HEK293T (cell line): ENCODE data around the gene ACKR2.

Experiments used
- CTCF ChIA-PET: fragments of 350-600 bp; formaldehyde crosslinking; extraction: SDS; loops from one replicate; lab custom pipeline; 2021; ENCODE audit warnings: antibody characterized with exemption, inconsistent platforms; lab: Yijun Ruan, JAX
- POLR2A ChIA-PET: fragments of 350-600 bp; formaldehyde crosslinking; extraction: SDS; loops from one replicate; lab custom pipeline; 2020; ENCODE audit warnings: antibody characterized with exemption, inconsistent platforms; lab: Yijun Ruan, JAX
- DNase-seq: peaks from one replicate; pipeline ENCODE4 v3.0.0; 2012; ENCODE audit warnings: mixed read lengths; ENCODE audit errors: extremely low spot score
- ARNT ChIP-seq: fragments of 450-650 bp; IDR thresholded peaks from 2 replicates; pipeline ENCODE4 v1.6.1; 2017; ENCODE audit warnings: mild to moderate bottlenecking
- BHLHE40 ChIP-seq: fragments of 450-650 bp; IDR thresholded peaks from 2 replicates; pipeline ENCODE4 v1.6.1; 2016; ENCODE audit warnings: mild to moderate bottlenecking, moderate library complexity, borderline replicate concordance
- CTBP1 ChIP-seq: fragments of 450-650 bp; IDR thresholded peaks from 2 replicates; pipeline ENCODE4 v1.6.1; 2016; ENCODE audit warnings: borderline replicate concordance
- ELF4 ChIP-seq: fragments of 450-650 bp; IDR thresholded peaks from 2 replicates; pipeline ENCODE4 v1.6.1; 2017; ENCODE audit warnings: antibody characterized with exemption
- FOXA1 ChIP-seq: fragments of 450-650 bp; IDR thresholded peaks from 2 replicates; pipeline ENCODE4 v1.6.1; 2016; ENCODE audit warnings: mild to moderate bottlenecking
- FOXK2 ChIP-seq: fragments of 450-650 bp; IDR thresholded peaks from 2 replicates; pipeline ENCODE4 v1.6.1; 2016; ENCODE audit warnings: mild to moderate bottlenecking
- FOXM1 ChIP-seq: fragments of 450-650 bp; IDR thresholded peaks from 2 replicates; pipeline ENCODE4 v1.6.1; 2017; ENCODE audit warnings: mild to moderate bottlenecking, borderline replicate concordance
- HDGF ChIP-seq: fragments of 450-650 bp; IDR thresholded peaks from 2 replicates; pipeline ENCODE4 v1.6.1; 2017; ENCODE audit warnings: antibody characterized with exemption, borderline replicate concordance
- L3MBTL2 ChIP-seq: fragments of 450-650 bp; conservative IDR thresholded peaks from 2 replicates; pipeline ENCODE4 v1.6.1; 2016; ENCODE audit warnings: mild to moderate bottlenecking
- LEF1 ChIP-seq: fragments of 450-650 bp; IDR thresholded peaks from 2 replicates; pipeline ENCODE4 v1.6.1; 2017; ENCODE audit warnings: mild to moderate bottlenecking, borderline replicate concordance
- NFRKB ChIP-seq: fragments of 450-650 bp; IDR thresholded peaks from 2 replicates; pipeline ENCODE4 v1.6.1; 2016; ENCODE audit warnings: mild to moderate bottlenecking, moderate library complexity
- SP1 ChIP-seq: fragments of 450-650 bp; IDR thresholded peaks from 2 replicates; pipeline ENCODE4 v1.6.1; 2017
- SUZ12 ChIP-seq: fragments of 450-650 bp; IDR thresholded peaks from 2 replicates; pipeline ENCODE4 v1.6.1; 2016; ENCODE audit warnings: mild to moderate bottlenecking
- TARDBP ChIP-seq: fragments of 450-650 bp; IDR thresholded peaks from 2 replicates; pipeline ENCODE4 v1.6.1; 2016
- ZNF384 ChIP-seq: fragments of 450-650 bp; IDR thresholded peaks from 2 replicates; pipeline ENCODE4 v1.6.1; 2016
- TF ChIP-seq, protein P1 (sequence below): fragments of 450-650 bp; IDR thresholded peaks from 2 replicates; pipeline ENCODE4 v1.6.1; 2016

ACKR2 gene

DNA sequence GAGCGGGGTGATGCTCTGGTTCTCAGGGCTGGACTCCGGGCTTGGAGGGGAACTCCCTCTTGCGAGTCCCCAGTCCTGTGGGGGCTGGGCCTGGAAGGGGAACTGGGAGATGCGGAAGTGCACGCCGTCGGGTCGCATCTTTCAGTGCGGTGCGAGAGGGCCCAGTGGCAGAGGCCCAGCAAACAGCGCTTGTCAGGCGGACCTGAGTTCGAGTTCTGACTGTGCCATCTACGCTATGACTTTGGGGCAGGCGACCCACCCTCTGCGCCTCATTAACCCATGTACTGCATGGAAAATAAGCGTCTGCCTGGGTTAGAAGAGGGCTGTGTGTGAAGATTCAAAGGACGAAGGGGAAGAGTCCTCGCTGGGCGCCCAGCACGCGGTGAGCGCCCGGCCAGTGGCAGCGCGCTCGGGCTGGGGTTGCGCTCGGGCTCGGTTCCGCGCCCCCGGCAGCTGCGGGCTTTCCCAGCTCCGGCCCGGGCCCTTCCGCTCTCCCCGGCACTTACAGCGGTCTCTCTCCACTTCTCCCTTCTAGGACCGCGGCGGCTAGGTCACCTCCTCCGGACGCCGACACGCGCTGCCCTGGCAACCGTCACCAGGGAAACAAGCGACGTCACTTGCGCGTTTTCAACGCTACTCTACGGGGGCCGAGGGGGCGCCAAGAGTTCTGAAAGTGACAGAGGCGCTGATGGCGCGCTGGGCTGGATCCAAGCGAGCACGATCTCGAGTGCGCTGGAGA lies 36.4 kb upstream of the ACKR2 start, which contains the start of gene CCDC13:
Gene CCDC13, minus strand, starts transcription at position 584 of the 739 bp plus-strand sequence. CDS start 14,908 bp downstream, outside the sequence.
- ChIA-PET POLR2A (no interaction called here), CTCF (no interaction called here)
- TF ChIP-seq NFRKB (no peak), L3MBTL2 (peak; percentile 47; the same call in 1 of the 2 replicates), CTBP1 (no peak), HDGF (no peak), SP1 (no peak), FOXM1 (peak; percentile 77; the same call in 1 of the 2 replicates), ARNT (no peak)
- TF ChIP-seq, protein P1, sequence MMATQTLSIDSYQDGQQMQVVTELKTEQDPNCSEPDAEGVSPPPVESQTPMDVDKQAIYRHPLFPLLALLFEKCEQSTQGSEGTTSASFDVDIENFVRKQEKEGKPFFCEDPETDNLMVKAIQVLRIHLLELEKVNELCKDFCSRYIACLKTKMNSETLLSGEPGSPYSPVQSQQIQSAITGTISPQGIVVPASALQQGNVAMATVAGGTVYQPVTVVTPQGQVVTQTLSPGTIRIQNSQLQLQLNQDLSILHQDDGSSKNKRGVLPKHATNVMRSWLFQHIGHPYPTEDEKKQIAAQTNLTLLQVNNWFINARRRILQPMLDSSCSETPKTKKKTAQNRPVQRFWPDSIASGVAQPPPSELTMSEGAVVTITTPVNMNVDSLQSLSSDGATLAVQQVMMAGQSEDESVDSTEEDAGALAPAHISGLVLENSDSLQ: peak; percentile 24; the same call in 1 of the 2 replicates
- peak; percentile 91 for DNase-seq

DNA sequence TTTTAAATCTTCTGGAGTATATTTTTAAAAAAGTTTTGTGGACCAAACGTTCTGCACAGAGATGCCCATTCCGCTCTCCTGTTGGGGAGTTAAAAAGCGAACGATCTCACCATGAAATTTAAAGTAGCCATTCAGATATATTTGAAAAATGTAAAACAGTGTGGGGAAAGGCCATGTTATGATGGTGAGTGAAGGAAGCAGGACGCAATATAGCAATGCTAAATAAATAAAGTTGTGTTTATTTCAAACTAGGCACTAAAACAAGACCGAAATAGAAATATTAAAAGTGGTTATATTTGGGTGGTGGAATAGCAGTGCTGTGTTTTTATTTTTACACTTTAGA lies 35.9 kb upstream of the ACKR2 start:
- CTCF ChIA-PET: no interaction called here
- POLR2A ChIA-PET: no interaction called here

DNA sequence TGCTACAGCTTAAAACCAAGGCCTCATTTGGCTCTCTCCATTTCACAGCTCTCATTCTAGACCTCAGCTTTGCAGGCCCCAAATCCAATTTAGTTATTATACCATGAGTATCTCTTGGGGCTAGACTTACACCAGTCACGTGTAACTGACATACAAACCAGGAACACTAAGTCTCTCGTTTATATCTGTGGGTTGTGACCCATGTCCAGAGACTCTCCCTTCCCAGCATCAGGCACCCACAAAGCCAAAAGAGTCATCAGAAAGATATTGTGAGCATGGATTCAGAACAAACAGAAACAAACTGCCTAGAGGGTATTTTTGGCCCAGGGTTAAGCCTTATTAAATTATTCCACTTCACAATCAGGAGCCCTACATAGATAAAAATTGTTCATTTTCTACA lies 30.6 kb upstream of the ACKR2 start:
- ChIA-PET CTCF (interaction anchor here (4.8 kb wide), 1 partner anchor 52 kb away, joined by 24 read pairs; no protein-coding TSS in a partner anchor), POLR2A (no interaction called here)
- no peak for DNase-seq
- TF ChIP-seq LEF1 (no peak), SP1 (no peak), SUZ12 (no peak), CTBP1 (no peak), ELF4 (no peak), FOXK2 (no peak), FOXA1 (no peak)

More for the DNA sequence above, 35.9 kb upstream of the ACKR2 start:
- no peak for DNase-seq
- TF ChIP-seq NFRKB (no peak), FOXK2 (no peak), SP1 (no peak), LEF1 (no peak), ELF4 (no peak), HDGF (no peak), SUZ12 (no peak)
- TF ChIP-seq, protein P1: no peak

DNA sequence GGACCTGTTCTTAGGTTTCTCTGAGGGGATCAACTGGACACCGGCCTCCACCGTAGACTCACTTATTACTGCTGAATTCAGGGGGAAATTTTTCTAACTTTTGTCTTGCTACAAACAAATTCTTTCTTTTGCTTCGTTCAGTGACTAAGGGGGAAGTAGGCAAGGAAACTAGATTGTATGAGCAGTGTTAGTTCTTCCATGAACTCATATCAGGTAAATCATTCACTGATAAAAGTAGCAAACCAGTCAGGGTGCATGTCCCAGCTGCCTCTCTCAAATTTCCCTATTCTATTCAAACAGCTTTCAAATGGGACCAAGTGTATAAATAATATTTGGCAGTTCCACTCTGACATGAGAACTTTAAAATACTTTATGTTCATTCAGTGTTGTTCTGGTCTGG lies 28.8 kb upstream of the ACKR2 start:
- ChIA-PET POLR2A (no interaction called here), CTCF (interaction anchor here (0.9 to 4.8 kb wide), 4 partner anchors 35 to 59 kb away, joined by 3 to 24 read pairs (median 4); no protein-coding TSS in a partner anchor)

DNA sequence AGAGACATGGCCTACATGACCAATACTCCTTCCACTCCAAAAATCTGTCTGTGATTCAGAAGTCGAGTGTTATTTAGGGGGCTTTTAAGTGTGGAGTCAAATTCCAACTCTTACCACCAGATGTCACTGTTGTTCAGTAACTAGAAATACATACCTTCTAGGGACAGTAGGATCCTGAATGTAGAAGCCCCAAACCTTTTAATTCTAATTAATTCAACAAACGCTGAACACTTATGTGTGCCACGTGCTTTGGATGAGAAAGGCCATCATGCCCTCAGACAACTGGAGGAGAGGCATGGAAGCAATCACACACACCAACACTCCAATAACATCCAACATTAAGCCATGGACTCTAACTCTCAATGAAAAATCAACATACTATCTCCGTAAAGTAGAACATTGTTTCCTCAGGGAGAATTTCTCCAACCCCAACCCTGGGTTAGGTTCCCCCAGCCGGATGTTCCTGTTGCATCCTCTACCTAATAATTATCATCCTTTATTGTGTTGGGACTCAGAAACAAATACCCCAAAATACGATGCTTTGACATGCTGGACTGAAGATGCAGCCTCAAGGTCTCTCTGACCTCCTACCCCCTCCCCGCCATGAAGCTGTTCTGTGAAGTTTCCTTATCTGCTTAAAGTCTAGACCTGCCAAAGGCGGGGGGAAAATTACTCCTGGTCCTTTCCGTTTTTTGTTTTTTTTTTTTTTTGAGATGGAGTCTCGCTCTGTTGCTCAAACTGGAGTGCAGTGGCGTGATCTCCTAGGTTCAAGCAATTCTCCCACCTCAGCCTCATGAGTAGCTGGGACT lies 28.1 kb upstream of the ACKR2 start:
- ChIA-PET CTCF (interaction anchor here (1.0 to 4.8 kb wide), 2 partner anchors 39 to 50 kb away, joined by 8 to 24 read pairs; no protein-coding TSS in a partner anchor), POLR2A (interaction anchor here (1.5 kb wide), 1 partner anchor 39 kb away, joined by 4 read pairs; no protein-coding TSS in a partner anchor)
- TF ChIP-seq ZNF384: no peak
- TF ChIP-seq FOXM1: no peak
- TF ChIP-seq, protein P1: 0 out of 2 replicates have a peak, but pooled peaks have one; percentile 2
- no peak for TF ChIP-seq L3MBTL2
- TF ChIP-seq ARNT: no peak
- DNase-seq: peak; percentile 65

More for the DNA sequence above, 28.8 kb upstream of the ACKR2 start:
- TF ChIP-seq L3MBTL2 (no peak), FOXK2 (no peak), SP1 (no peak), ARNT (no peak), ELF4 (no peak), NFRKB (no peak)
- DNase-seq: no peak

DNA sequence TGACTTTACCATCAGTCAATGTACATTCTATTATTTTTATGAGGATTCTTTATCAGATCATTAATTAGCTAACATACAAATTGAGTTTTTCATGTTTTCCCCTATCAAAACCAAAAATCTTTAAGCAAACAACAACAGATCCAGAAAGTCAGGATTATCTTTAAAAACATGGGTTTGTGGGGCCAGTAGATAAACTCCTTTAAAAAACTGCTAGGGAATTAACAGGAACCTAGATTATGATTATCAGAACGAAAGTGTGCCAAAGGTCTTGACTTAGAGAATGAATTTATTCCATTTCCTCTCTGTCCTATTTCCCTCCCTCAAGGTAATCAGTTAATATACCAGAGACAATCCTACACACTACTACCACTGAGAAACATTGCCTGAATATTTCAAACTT lies 23.0 kb upstream of the ACKR2 start:
- TF ChIP-seq ELF4 (no peak), BHLHE40 (no peak), HDGF (no peak), SP1 (no peak), SUZ12 (no peak), LEF1 (no peak), NFRKB (no peak), FOXK2 (no peak), L3MBTL2 (no peak), ARNT (no peak), FOXM1 (no peak), FOXA1 (no peak), ZNF384 (no peak), TARDBP (no peak), CTBP1 (no peak)
- TF ChIP-seq, protein P1: no peak
- ChIA-PET CTCF (no interaction called here), POLR2A (no interaction called here)
- DNase-seq: no peak
